Measurements from ENCODE around the gene EPB41L1.

Gene EPB41L1

DNA sequence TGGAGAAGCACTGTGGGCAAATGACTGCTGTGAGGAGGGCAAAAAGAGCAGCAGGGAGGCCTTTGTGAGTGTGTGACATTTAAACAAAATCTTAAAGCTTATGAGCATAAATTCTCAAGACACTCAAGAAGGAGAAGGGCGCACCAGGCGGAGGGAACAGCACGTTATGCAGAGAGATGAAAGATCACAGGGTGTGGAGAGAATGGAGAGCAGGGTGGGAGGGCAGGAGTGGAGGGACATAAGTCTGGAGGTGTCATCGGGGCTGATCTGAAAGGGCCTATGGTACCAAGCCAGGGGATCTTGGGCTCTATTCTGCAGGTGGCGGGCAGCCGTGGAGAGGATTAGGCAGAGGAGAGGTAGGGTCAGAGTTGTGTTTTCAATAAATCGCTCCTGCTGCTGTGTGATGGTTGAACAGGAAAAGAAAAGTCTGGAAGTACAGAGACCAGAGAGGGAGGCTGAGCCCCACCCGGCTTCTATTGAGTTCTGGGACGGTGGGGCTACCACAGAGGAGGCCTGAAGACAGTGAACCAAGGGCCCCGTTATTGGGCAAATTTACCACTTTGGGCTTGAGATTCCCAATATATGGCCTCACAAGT lies 127.3 kb downstream of the EPB41L1 start:
- no peaks in the 10 kb centered on the region for H3K27me3 ChIP-seq (replicated peaks; ENCODE audit: control insufficient read depth, insufficient read depth, low read length, poor library complexity, severe bottlenecking)
- H3K36me3 ChIP-seq (ENCODE audit: control insufficient read depth, insufficient read depth, low read length), result no peaks in the 10 kb centered on the region
- no peak for DNase-seq
- no peak overlapping the region for H3K27ac ChIP-seq (ENCODE audit: insufficient read depth, low read length, poor library complexity, severe bottlenecking)
- no peaks in the 10 kb centered on the region for H3K9me3 ChIP-seq (ENCODE audit: control insufficient read depth, low read length)
- no peak overlapping the region for H3K4me3 ChIP-seq (ENCODE audit: insufficient read depth, low read depth, low read length, poor library complexity, severe bottlenecking)
- no peaks in the 10 kb centered on the region for H3K4me1 ChIP-seq (ENCODE audit: control insufficient read depth, insufficient read depth, low read length, poor library complexity, severe bottlenecking)
